Measurements from ENCODE around the gene RBM28.

RBM28 gene

GRCh38 chr7:128318691-128319090 lies 25.0 kb downstream of the RBM28 start:
- no peak overlapping the region for H3K4me3 ChIP-seq (ENCODE audit: low read depth, low read length)
- in situ Hi-C loops (cut with HindIII; ENCODE audit: low pct_ligation_motif_present, low sequenced_read_pairs), result no loop called here
- H3K27me3 ChIP-seq (replicated peaks), result no peaks in the 10 kb centered on the region
- peaks cover 70% of the 10 kb centered on the region for H3K36me3 ChIP-seq (replicated peaks)
- TF ChIP-seq CTCF (IDR thresholded peaks at IDR 0.05; ENCODE audit: low read depth, low read length, missing control alignments), result no peak
- H3K27ac ChIP-seq, result no peak overlapping the region
- no peak for DNase-seq

- Histone ChIP-seq H3K4me3 (ENCODE audit: low read depth, low read length) (no peak overlapping the region), H3K27ac (no peak overlapping the region)
- in situ Hi-C loops (cut with HindIII; ENCODE audit: low pct_ligation_motif_present, low sequenced_read_pairs), result no loop called here
Observed at GRCh38 chr7:128311013-128311412, 32.7 kb downstream of the RBM28 start.

GRCh38 chr7:128310499-128310898 lies 33.2 kb downstream of the RBM28 start:
- in situ Hi-C loops (cut with HindIII; ENCODE audit: low pct_ligation_motif_present, low sequenced_read_pairs), result no loop called here
- Histone ChIP-seq H3K4me3 (ENCODE audit: low read depth, low read length) (no peak overlapping the region), H3K36me3 (replicated peaks) (peaks cover 68% of the 10 kb centered on the region), H3K27ac (no peak overlapping the region), H3K27me3 (replicated peaks) (no peaks in the 10 kb centered on the region)
- no peak for TF ChIP-seq CTCF (IDR thresholded peaks at IDR 0.05; ENCODE audit: low read depth, low read length, missing control alignments)
- DNase-seq, result no peak

More at GRCh38 chr7:128311013-128311412, 32.7 kb downstream of the RBM28 start:
- Histone ChIP-seq H3K36me3 (replicated peaks) (peaks cover 67% of the 10 kb centered on the region), H3K27me3 (replicated peaks) (no peaks in the 10 kb centered on the region)
- TF ChIP-seq CTCF (IDR thresholded peaks at IDR 0.05; ENCODE audit: low read depth, low read length, missing control alignments), result no peak
- DNase-seq, result no peak

DNA sequence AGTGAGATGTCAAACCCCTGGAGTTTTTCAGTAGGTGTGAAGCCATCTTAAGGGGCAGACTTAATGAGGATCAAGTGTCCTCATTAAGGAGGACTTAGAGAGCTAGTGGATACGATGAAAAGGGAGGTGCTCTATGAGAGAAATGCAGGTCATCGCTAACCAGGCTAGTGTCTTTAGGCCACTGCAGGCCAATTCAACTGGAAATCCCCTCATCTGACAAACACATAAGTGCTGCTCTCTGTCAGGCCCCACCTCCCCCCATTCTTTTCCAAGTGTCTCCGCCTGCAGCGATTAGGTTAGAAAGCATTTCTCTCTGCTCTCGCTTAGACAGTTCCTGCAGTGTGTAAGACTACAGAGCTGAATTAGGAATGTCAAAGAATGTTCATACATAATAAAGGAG lies 33.7 kb downstream of the RBM28 start:
- Histone ChIP-seq H3K36me3 (replicated peaks) (peaks cover 66% of the 10 kb centered on the region), H3K27ac (no peak overlapping the region), H3K4me3 (ENCODE audit: low read depth, low read length) (no peak overlapping the region), H3K27me3 (replicated peaks) (no peaks in the 10 kb centered on the region)
- in situ Hi-C loops (cut with HindIII; ENCODE audit: low pct_ligation_motif_present, low sequenced_read_pairs), result no loop called here
- no peak for TF ChIP-seq CTCF (IDR thresholded peaks at IDR 0.05; ENCODE audit: low read depth, low read length, missing control alignments)
- DNase-seq, result no peak

DNA sequence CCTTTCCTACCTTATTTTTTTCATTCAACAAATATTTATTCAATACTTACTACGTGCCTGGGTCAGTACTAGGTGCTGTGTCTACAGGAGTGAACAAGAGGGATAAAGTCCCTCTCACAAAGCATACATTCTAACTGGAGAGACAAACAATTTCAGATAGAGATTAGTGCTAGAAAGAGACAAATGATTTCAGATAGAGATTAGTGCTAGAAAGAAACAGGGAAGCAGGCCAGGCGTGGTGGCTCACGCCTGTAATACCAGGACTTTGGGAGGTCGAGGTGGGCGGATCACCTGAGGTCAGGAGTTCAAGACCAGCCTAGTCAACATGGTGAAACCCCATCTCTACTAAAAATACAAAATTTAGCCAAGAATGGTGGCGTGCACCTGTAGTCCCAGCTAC lies 34.6 kb downstream of the RBM28 start:
- H3K27me3 ChIP-seq (replicated peaks), result no peaks in the 10 kb centered on the region
- TF ChIP-seq CTCF (IDR thresholded peaks at IDR 0.05; ENCODE audit: low read depth, low read length, missing control alignments), result no peak
- no peak overlapping the region for H3K4me3 ChIP-seq (ENCODE audit: low read depth, low read length)
- DNase-seq, result no peak
- H3K27ac ChIP-seq, result no peak overlapping the region
- in situ Hi-C loops (cut with HindIII; ENCODE audit: low pct_ligation_motif_present, low sequenced_read_pairs), result no loop called here
- H3K36me3 ChIP-seq (replicated peaks), result peaks cover 62% of the 10 kb centered on the region

GRCh38 chr7:128307061-128307460 lies 36.6 kb downstream of the RBM28 start:
- TF ChIP-seq CTCF (IDR thresholded peaks at IDR 0.05; ENCODE audit: low read depth, low read length, missing control alignments), result no peak
- H3K27me3 ChIP-seq (replicated peaks), result no peaks in the 10 kb centered on the region
- no peak overlapping the region for H3K27ac ChIP-seq
- peaks cover 51% of the 10 kb centered on the region for H3K36me3 ChIP-seq (replicated peaks)
- in situ Hi-C loops (cut with HindIII; ENCODE audit: low pct_ligation_motif_present, low sequenced_read_pairs), result no loop called here
- H3K4me3 ChIP-seq (ENCODE audit: low read depth, low read length), result no peak overlapping the region
- DNase-seq, result no peak
